Measurements from ENCODE around the gene CRACR2A.

CRACR2A gene

DNA sequence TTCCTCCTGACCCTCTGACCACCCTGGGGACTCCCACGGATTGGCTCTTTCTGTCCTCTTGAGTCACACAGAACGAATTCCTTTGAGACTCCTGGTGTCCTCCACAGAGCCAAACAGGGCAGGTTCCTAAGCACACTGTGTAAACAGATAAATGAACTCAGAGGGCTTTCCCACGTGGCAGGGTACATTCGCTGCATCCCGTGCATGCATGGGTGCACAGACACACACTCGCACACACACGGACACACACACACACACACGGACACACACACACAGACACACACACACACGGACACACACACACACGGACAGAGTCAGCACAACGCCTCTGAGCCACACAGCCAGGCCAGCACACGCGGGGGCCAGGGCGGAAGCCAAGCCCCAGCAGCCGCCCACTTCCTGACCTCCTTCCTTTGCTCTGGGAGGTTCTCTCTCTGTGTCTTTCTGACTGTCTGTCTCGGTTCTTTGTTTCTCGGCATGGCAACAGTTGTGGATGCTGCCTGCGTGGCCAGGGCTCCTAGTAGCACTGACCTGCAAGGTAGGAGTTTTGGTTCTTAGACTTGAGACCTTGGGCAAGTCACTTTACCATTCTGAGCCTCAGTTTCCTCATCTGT lies 706 bp downstream of the CRACR2A start:
- DNase-seq: no peak

DNA sequence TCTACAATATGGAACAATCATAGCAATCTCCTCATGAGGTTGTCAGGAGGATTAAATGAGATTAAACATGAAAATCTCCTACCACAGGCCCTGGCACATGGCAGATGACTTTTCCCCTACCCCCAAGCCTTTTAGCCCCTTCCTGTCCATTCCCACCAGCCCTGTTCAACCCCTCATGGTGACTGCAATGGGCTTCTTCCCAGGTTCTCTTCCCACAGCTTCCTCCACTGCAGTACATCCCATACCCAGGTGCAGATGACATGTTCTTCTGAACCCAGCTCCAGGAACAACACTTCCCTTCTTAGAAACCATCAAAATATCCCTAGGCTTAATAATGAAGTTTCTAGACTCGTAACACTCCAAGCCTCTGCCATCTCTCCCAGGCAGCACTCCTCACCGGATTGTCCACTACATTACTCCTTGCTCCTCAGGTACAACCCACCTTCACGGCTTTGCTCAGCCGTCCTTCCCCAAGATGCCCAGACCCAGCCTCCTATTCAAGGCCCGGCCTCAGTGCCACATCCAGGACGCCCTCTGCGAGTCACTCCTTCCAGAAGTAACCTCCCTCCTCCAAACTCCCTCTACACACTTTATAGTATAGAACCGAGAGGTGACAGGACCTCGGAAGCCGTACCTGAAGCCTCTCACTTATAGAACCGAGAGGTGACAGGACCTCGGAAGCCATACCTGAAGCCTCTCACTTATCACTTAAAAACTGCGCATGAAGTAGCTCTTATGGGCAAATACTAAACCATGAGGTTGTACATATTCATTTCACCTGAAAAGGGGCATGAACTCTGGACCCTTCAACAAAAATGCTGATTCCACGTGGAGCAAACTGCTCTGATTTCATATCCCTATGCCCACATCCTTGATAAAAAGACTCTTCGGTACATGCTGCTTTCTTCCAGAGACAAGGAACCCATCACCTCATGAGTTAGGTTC lies 1.5 kb downstream of the CRACR2A start:
- DNase-seq: no peak

DNA sequence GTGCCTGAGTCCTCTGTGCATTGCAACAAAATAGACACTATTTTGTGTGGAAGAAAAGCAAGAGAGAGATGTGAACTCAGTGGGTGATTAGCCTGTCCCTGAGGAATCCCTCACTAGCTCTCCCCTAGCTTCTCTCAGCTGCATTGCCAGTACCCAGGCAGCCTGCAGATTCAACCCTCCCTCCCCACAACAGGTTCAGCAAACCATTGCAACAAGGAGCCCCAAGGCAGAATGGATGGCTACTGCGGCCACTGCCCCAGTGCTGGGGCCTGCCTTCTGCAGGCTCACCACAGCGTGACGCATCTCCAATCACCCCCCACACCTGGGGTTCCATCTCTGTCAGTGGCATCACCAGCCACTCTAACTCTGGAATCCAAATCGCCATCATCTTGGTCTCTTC lies 2.3 kb downstream of the CRACR2A start:
- DNase-seq: no peak

DNA sequence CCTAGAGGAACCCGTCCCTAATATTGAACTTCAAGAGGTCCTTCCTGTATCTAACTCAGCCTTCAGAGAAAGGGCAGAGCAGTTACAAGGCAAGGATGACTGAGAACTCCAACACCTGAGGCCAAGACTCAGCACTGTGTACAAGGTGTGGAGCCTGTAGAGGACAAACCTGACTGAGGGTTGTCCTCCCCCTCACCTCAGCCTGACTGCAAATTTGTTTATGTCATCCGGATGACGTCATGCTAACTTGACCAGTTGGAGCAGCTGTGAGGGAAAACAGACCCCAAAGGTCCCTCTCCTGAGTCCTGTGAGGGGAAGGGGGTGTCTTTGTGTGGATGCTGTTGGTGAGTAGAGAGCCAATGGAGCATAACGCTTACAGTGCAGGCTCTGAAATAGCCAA lies 4.3 kb downstream of the CRACR2A start:
- no peak for DNase-seq

DNA sequence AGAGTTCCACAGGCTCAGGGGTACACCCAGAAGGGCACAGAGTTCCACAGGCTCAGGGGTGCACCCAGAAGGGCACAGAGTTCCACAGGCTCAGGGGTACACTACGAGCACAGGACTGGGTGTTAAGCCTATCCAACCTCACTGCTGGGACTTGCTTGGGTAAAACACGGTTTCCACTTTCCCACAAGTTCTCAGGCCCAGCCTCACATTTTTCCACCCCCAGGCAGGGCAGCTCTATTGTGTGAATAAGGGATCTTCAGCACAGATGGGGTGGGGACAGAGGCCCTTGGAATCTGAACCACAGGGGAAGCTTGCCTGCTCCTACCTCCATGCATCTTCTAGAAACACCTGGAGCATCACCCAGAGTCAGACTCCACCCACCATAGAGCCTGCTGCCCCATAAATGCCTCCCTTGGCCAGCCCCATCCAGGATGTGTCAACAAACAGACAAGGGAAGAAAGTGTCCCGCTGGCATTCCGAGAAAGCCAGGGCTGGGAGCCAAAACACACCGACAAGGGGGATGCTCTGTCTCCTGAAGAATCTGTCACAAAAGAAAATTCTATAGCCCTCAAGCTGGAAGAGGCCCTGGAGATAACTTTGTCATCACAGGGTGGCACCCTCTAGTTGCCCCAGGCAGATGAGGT lies 4.8 kb downstream of the CRACR2A start:
- no peak for DNase-seq

DNA sequence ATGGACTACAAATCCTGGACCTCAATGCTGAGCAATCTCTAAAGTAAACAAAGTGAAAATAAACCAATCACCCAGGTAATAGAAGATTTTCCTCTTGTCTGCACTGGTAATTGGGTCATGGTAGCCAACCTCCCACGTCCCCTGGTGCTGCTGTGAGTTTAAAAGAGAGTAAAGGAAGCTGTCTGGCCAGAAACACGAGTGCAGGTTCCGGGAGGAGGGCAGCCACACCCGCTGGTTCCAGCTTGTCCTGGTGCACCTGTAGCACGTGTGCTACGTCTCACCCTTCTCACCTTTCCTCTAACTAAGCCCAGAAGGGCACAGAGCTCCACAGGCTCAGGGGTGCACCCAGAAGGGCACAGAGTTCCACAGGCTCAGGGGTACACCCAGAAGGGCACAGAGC lies 5.4 kb downstream of the CRACR2A start:
- no peak for DNase-seq

DNA sequence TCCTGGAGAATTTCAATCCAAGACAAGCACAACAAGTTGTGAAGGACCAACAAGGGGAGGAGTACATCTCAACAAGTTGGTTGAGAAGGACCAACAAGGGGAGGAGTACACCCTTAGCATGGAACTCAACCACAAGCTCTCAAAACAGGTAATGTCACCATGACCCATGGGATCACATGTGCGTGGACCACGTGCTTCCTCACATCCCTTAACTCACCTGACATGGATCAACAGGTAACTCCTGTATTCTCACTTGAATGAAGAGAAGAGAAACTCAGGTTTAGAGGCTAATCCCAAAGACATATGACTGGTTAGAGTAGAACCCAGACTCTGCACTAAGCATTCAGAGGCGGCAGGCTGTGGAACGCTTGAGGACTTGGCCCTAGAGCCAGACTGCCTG lies 6.2 kb downstream of the CRACR2A start:
- no peak for DNase-seq

DNA sequence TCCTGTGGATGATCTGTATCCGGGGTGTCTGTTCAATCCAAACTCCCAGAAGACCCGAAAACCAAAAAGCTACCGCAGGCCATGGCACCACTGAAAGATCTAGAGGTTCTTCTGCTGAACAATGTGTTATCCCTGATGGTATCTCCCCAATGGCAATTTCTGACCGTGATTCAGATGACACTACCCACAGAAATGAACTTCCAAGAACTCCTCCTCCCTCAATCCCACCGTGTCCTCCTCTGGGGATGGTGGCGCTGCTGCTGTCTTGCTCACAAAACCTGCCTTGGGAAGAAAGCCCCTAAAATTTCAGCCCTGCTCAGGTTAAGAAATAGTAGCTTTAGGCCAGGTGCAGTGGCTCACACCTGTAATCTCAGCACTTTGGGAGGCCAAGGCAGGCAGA lies 7.8 kb downstream of the CRACR2A start:
- DNase-seq: no peak

DNA sequence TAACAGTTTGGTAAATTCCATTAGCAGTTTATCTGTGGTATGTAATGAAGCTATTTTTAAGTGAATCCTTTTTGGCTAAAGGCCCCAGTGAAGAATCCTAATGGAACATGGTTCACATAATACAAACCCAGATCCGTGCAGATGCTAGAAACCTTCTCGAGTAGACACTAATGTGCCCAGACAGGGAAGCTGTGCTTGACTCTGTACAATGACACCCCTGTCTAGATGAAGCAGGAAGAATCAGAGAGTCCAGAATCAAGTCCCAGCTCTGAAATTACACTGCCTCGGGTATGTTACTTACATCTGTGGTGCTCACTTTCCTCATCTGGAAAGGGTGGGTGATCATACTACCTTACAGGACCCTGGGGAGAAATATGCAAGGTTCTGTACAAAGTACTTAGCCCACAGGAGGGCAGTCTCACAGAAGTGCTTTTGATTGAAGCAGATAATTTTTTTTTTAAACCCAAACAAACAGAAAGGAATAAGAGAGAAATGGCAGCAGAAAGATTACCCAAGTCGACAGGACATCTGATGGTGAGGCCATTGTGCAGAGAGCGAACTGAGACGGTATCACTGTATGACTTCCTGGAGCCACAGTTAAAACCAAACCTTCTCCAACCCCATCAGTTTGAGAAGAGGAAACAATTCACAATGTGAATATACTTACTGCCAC lies 8.5 kb downstream of the CRACR2A start:
- DNase-seq: no peak

DNA sequence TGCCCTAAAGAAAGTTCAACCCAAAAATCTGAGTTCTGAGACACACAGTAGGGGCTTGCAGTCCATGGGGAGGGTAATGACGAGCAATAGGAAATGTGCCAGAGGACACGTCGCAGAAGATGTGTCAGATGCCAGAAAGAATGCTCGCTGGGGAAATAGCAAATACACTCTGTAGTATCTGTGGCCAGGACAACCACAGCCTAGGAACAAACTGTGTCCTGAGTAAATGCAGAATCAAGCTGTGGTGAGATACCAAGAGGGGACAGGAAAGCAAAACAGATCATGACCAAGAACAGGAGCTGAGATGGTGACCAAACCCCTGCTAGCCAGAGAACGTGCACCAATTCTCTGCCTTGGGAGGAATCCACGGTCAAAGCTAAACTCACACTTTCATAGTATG lies 9.1 kb downstream of the CRACR2A start:
- no peak for DNase-seq

DNA sequence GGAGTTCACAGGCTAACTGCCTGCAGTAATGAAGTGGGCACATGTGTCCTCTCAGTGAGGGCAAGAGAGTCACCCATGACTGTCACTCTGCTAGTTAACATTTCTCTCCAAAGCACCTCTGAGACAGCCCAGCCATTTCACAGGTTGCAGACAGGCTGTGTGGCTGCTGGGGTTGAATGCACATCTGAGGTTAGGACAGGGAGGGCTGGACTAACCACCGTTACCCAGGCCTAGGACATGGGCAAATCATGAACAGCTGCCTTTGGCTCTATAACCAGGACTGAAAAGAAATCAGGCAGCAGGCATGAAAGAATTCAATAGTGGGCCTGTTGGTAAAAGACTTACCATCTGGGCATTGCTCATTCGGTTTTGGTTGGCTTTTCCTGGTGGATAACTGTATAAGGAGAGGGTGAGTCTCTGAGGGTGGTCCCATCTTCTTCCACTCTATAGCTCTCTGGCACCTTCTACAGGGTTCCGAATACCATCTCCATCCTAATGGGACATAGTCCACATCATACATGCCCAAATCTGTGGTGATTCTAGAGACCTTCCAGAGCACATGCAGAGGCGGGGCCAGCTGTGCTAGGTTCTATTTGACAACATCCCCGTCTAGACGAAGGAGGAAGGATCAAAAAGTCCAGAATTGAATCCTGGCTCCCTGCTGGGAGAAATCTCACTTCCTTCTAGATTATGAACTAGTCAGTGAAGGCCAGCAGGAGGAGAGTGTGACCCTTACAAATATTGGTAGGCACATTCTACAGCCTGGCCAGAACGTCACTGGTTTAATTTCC lies 10.8 kb downstream of the CRACR2A start:
- no peak for DNase-seq

DNA sequence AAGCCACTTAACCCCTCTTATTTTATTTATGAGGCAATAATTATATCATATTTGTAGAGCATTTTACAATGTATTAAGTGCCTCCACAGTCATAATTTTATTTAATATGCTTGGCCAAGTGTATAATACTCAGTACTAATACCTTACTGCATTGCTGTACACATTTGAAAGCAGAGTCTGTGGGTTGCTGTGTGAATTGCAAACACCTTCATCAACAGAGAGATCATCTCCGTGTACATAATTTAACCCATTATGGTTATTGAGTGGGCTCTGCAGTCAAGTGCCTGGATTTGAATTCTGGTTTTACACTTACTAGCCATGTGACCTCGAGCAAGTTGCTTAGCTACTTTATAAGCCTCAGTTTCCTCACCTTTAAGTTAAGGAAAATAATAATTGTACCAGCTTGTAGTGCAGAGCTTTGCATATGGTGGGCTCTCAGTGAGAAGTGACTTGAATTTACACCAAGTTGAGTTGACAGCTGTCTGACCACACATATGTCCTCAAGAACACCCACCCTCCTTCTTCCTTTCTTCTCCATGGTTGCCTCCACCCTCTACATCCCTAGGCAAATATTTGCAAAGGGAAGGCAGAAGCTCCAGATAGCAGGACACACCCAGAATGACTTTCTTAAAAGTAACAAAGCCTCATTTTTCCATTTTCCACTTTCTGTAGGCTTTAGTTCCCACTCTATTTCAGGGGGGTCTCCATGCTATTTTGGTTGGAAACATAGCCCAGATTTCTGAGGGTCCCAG lies 12.3 kb downstream of the CRACR2A start:
- no peak for DNase-seq

DNA sequence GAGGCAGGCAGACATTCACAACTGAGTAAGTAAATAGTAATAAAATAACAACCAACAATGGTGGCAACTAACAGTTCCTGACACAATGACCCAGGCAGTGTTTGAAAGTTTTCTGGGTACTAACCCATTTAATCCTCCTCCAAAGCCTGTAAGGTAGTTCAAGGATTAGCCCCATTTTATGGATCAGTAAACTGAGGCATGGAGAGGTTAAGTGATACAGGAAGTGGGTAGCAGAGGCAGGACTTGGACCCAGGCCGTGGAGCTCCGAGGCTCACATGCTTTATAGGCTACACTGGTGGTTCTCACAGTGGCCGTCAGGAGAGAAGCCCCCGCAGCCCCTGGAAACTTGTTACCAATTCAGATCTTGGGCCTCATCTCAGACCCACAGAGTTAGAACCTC lies 17.5 kb downstream of the CRACR2A start:
- no peak for DNase-seq

DNA sequence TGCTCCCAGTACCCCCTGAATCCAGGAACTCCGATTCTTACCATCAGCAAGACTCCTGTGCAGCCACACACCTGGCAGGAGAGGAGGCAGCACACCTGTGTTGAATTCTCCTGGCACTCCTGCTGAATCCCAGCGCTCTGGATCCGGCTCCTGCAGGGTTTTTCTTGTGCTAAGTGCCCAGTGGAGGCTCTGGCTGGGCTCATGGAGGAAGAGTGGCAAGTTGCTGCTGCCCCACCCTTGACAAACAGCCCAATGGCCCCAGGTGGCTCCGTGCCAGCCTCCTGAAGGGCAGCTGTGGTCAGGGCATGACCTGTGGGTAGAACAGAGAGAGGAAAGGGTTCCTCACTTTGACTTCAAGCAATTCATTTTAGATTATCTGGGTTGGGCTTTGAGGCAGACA lies 20.0 kb downstream of the CRACR2A start:
- no peak for DNase-seq

DNA sequence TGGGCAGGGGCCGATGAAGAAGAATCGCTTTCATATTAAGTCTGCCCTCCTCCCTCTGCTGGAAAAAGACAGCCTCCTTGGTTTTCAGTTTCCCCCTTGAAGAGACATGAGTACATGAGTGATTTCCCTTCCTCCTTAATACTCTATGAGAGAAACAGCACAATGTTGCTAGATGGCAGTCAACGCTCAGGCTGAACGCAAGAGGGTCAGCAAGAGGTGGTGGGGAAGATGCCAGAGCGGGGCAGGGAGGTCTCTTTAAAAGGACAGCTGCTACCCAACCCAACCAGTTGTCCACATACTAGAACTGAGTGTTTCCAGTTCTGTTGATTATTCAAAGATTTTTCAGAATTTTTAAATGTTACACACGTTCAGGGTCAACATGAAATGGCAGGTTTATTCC lies 22.8 kb downstream of the CRACR2A start:
- DNase-seq: no peak

DNA sequence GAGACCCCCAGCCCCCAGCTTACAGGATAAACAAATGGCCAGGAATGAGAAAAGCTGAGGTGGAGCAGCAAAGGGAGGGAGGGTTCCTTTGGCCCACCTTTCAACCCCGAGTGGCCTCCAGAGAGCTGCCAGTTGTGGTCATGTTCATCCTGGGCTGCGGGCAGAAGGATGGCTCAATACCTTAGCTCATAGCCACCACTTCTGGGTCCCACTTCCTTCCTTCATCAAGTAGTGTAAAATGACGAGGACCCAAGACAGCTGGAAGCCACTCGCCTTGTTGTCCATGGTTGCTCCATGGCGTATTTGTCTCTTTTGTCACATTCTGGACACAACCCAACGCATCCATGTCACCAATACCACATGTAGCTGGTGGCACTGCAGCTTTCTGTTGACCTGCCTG lies 24.2 kb downstream of the CRACR2A start:
- no peak for DNase-seq

DNA sequence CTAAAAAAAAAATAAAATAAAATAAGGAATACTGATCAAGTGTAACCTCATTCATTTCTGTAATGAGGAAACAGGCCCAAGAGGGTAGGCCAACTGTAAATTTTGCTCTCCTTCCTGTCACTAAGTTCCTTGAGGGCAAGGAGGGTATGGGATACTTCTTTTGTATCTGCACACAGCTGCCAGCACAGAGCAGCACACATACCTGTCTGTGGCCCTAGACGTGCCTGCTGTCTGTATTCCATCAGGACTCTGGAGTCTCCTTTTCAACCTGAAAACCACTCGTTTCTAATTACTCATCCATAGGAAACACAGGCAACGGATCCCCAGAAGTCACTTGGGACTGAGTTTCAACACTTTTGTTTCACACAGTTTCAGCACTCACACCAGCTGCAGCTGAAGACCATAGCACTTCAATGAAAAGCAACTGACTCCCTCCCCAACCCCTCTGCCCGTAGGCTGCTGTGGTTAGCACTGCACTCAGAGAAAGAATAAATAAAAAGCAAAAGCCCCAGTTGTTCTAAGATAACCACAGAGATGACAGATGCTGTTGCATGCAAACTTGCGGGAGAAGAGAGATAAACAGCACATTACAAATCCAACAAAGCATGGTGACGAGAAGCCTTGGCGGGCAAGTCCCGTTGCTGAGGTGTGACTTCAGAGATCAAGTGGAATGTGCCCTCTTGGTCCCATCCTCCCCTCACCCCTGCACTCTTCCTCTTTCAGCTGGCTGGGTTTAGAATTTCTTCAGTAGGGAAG lies 24.9 kb downstream of the CRACR2A start:
- no peak for DNase-seq

DNA sequence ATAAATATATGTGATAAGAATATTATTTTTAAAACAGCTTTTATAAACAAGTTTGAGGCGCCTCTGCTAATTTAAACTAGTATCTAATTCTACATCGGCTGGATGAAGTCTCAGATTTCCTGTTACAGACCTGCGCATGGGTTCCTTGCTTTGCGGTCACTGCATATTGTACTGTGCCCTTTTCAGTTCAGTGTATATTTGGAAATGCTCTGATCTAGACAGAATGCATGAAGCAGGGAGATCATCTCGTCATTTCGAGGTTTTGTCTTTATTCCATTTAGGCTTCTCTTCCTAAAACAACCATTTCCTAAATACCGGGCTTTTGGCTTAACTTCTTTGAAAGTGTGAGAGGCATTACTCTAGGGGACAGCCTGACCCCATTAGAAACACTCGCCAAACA lies 25.6 kb downstream of the CRACR2A start:
- no peak for DNase-seq

DNA sequence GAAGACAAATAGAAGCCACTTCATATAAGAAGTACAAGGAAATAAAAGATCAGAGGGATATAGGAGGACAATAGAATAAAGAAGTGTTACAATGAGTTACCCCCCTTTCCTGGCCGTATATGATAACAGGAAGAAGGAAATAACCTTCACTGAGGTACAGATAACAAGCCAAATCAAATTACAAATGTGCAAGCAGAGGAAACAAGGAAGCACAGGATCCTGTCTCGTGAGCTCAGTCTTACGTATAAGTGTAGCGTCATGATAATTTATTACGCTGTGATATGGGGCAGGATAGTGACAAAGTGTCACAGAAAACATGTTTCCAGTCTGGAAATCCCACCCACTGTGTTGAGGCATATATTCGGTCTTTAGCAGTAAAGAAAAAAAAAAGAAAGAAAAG lies 26.5 kb downstream of the CRACR2A start:
- DNase-seq: no peak
